Measurements from ENCODE around the gene HEATR5A.

- TF ChIP-seq POLR2AphosphoS5 (IDR thresholded peaks at IDR 0.05), result no peak
- no peak for TF ChIP-seq CTCF (IDR thresholded peaks at IDR 0.05)
These were observed 107.4 kb downstream of the HEATR5A start for GRCh38 chr14:31312934-31313333.

All from prostate gland (tissue), 2 donors.